Kidney tubule cell (primary cell): ENCODE results near the gene ARTN.

Source experiments
- DNase-seq: peaks from one replicate; pipeline ENCODE4 v3.0.0-alpha.2; 2018; ENCODE audit warnings: low spot score

The ARTN gene

DNA sequence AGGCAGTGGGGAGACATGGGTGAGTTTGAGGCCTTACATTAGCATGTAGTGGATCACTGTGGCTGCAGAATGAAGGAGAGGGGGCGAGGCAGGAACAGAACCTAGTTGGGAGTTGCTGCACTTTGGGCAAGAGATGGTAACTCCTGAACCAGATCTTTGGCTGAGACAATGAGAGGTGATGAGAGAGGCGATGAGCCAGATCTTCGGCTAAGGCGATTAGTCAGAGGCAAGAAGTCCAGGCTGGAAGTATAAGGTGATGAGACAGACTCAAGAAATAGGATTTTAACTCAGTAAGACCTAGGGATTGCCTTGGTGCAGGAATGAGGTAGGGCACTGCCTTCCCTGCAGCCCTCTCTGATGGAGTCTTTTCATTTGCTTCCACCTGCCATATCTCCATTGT lies 9.1 kb upstream of the ARTN start:
- peak; percentile 60 for DNase-seq

DNA sequence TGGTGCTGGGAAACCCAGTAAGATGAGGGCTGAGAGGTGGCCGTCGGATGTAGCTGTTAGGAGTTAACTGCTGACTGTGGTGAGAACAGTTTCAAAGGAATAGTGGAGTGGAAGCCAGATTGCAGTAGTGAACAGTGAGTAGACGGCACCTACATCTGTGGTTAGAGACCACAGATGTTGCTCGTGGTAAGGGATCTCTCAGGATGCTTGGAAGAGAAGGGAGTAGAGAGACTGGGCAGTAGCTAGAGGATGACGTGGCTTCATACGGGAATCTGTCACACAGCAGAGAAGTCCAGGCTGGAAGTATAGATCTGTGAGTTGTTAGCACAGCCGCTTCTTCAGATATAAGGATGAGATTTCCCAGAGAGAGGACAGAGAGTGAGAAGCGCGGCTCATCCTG lies 7.8 kb upstream of the ARTN start:
- DNase-seq = no peak

DNA sequence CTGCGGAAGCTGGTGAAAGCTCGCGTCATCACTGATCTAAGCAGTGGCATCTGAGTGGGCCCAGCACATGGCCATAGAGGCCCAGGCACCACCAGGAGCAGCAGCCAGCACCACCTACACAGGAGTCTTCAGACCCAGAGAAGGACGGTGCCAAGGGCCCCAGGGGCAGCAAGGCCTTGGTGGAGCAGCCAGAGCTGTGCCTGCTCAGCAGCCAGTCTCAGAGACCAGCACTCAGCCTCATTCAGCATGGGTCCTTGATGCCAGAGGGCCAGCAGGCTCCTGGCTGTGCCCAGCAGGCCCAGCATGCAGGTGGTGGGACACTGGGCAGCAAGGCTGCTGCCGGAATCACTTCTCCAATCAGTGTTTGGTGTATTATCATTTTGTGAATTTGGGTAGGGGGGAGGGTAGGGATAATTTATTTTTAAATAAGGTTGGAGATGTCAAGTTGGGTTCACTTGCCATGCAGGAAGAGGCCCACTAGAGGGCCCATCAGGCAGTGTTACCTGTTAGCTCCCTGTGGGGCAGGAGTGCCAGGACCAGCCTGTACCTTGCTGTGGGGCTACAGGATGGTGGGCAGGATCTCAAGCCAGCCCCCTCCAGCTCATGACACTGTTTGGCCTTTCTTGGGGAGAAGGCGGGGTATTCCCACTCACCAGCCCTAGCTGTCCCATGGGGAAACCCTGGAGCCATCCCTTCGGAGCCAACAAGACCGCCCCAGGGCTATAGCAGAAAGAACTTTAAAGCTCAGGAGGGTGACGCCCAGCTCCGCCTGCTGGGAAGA lies 3.2 kb upstream of the ARTN start:
- no peak for DNase-seq

DNA sequence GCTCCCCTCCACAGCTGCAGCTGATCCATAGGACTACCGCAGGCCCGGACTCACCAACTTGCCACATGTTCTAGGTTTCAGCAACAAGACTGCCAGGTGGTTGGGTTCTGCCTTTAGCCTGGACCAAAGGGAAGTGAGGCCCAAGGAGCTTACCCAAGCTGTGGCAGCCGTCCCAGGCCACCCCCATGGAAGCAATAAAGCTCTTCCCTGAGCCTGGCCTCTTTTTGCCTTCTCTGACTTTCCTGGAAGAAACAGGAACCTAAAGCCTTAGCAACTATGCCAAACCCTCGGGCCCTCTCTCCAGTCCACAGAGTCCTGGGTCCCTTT lies 2.7 kb upstream of the ARTN start:
- DNase-seq = no peak

DNA sequence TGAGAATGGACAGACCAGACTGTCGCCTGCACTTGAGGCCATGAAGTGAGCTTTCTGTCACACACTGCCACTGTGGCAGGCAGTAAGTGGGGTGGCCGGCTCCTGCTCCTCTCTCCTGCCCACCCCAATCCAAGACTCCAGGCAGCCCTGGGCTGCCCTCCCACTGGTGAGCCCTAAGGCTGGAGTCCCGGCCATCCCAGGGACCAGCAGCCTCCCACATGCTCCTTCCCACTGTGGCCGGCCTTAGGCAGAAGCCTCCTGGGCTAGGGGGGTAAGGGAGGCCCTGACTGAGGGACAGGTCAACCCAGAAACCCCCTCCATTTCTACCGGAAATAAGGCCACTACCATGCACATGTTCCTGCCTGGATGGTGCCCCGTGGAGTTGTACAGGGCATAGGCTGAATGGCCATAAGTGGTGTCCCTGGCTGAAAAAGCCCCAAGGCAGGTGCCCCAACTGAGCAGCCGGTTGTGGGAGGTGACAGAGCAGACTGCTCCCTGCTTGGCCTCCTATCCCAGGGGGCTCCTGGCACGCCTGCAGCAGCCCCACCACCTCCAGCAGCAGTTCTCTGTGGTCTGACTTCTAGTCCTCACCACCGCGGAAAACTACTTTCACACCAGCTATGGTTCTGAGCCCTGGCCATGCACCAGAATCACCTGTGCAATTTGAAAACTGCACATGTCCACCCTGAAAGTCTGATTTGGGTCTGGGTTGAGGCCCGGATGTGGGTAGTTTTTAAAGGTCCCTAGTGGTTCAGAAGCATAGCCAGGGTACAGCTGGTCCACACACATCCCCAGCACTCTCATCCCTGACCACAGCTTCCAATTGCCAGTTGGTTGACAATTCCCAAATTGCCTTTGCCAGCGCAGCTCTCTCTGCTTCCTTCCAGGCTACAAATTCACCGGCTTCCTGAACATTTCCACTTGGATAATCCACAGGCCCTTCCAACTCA lies 1.6 kb upstream of the ARTN start:
- no peak for DNase-seq

DNA sequence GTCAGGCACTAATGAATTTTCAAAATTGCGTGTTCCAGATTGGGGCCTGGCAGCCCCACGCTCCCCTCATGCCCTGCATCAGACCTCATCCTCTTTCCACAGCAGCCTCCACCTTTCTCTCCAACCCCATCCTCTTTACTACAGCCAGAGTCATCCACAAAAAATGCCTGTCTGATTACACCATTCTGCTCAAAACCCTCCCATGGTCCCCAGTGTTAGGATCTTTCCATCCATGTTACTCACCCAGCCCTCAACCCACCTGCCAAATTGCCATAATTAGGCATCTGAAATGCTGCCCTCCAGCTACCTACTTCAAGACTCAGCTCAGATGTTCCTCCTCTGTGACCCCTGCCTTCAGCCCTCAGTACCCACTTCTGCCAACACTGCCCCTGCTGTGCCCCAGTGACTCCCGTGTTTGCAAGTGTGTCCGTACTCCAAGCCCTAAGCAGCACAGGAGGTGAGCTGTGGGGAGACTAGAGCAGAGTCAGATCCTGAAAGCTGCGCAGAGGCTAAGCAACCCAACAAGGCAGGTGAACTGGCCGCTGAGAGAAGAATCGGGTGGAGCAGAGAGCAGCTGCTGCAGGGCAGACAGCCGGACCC lies 715 bp upstream of the ARTN start:
- DNase-seq = peak; percentile 59

DNA sequence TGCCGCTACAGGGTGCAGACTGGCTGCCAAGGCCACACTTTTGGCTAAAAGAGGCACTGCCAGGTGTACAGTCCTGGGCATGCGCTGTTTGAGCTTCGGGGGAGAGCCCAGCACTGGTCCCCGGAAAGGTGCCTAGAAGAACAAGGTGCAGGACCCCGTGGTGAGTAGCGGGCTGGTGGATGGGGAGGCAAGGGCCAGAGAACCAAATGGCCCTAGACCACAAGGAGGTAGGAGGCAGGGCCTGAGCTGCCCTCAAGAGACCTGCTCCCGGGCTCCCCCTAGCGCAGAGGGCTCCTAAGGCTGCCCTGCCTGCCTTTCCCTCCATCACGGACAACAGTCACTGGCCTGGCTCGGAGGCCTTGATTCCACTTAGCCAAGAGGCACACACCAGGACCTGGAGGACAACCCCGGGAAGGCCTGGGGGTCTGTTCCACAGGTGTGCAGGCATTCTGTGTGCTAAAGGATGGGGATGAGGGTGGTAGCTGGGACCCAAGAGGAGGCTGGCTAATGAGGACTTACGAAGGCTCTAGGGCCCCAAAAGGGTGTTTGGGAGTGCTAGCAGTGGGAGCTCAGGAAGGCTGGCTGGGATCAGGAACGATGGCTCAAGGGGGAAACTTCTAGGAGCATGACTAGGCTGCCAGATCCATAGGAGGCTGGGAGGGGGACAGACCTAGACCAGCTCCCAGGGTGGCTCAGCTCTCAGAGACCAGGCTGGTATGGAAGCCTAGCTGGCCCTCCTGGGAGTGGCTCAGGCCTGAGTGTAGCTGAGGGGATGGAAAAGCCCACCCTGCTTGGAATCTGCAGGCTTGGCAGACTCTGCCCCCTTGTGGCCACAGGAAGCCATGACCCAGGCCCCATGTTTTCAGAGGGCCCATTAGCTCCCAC lies 742 bp downstream of the ARTN start:
- peak; percentile 63 for DNase-seq

DNA sequence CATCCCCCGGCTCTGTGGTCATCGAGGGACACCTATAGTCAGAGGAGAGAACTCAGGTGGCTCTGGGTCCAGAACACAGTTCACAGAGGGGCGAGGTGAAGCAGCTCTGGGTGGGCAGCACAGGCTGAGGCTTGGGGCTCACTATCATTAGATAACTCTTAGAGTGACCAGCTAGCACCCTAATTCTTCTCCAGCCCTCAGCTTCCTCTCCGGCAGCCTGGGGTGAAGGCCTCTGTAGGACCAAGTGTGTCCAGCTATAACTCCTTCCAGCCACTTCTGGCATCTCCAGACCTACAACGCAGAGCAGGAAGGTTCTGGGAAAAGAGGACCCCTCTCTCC lies 1.4 kb downstream of the ARTN start:
- DNase-seq = no peak

DNA sequence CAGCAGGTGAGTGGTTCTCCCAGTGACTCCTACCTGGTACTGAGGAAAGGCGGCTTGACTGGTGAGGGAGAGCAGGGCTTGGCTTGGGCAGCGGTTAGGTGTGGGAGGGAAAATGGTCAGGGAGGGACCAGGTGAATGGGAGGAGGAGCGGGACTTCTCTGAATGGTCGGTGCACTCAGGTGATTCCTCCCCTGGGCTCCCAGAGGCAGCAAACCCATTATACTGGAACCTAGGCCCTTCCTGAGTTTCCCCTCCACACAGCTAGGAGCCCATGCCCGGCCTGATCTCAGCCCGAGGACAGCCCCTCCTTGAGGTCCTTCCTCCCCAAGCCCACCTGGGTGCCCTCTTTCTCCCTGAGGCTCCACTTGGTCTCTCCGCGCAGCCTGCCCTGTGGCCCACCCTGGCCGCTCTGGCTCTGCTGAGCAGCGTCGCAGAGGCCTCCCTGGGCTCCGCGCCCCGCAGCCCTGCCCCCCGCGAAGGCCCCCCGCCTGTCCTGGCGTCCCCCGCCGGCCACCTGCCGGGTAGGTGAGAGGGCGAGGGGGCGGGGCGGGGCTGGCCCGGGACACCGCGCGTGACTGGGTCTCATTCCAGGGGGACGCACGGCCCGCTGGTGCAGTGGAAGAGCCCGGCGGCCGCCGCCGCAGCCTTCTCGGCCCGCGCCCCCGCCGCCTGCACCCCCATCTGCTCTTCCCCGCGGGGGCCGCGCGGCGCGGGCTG lies 2.3 kb downstream of the ARTN start:
- DNase-seq = peak; percentile 78

DNA sequence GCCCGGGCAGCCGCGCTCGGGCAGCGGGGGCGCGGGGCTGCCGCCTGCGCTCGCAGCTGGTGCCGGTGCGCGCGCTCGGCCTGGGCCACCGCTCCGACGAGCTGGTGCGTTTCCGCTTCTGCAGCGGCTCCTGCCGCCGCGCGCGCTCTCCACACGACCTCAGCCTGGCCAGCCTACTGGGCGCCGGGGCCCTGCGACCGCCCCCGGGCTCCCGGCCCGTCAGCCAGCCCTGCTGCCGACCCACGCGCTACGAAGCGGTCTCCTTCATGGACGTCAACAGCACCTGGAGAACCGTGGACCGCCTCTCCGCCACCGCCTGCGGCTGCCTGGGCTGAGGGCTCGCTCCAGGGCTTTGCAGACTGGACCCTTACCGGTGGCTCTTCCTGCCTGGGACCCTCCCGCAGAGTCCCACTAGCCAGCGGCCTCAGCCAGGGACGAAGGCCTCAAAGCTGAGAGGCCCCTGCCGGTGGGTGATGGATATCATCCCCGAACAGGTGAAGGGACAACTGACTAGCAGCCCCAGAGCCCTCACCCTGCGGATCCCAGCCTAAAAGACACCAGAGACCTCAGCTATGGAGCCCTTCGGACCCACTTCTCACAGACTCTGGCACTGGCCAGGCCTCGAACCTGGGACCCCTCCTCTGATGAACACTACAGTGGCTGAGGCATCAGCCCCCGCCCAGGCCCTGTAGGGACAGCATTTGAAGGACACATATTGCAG lies 3.0 kb downstream of the ARTN start:
- peak; percentile 52 for DNase-seq

DNA sequence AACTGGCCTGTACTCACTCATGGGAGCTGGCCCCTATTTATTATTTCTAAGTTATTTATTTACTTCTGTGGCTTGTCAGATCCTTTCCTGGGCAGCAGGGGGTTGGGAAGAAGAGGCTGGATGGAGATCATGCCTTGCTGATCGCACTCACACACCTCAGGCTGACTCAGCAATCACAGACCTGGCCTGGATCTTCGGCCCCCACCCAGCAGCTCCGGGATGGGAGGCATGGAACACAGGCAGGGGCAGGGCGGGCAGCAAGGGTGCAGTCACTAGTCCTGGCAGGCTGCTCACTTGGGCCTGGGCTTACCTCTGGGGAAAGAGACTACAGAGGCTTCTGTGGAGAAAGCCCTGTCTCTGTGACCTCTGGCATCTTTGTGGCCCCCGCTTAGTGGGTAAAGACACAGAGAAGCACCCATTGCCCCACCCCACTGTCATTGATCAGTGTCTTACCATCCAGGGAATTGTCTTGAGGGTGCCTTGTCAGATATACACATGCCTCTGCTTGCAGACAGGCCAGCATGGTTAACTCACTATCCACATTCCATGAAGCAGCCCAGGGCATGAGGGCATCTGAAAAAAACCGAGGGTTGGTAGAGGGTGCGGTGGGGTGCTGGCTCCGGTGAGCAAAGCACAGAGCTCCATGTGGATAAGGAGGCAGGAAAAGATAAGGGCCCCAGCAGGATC lies 3.7 kb downstream of the ARTN start:
- DNase-seq = peak; percentile 95

DNA sequence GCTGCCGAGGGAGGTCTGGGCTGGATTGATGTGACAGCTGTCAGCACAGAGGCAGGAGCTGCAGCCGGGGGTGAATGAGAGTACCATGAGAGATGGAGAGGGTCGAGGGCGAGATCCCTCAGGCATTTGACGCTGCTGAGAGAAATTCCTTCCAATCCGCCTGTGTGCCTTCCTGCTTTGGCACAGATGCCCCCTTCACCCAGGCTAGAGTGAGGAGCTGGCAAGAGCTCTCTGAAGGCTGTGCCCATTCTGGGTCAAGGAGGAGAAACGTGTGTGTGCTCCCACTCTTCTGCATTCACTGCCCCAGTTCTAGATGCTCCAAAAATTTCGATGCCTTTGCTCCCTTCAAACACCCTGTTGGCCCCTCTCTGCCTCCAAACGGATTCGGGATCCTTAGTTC lies 4.8 kb downstream of the ARTN start:
- no peak for DNase-seq

DNA sequence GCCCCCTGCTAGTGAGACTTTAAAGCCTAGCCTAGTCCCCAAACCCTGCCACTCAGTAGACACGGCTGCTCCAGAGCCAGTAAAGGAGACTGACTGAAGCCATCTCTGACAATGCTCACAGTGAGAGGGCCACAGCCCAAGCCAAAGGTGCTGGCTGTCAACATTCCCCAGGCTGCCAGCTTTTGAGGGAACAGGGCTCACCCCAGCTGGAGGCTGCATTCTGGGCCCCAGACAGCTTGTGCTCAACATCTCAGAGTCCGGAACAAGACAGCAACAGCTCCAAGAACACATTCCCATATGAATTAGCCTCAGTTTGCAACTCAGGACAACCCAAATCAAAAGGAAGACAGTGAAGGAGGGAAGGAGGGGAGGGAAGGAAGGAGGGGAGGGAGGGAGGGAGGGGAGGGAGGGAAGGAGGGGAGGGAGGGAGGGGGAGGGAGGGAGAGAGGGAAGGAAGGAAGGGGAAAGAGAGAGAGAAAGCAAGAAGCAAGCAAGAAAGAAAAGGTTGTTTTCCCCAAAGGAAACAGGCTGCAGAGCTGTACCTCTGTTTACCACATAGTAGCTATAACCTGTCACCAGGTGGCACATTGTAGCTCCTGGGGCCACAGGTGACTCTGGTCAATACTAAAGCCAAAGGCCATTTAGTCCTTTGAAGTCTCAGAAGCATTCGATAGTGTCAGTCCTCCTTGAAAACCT lies 5.4 kb downstream of the ARTN start:
- DNase-seq = no peak

DNA sequence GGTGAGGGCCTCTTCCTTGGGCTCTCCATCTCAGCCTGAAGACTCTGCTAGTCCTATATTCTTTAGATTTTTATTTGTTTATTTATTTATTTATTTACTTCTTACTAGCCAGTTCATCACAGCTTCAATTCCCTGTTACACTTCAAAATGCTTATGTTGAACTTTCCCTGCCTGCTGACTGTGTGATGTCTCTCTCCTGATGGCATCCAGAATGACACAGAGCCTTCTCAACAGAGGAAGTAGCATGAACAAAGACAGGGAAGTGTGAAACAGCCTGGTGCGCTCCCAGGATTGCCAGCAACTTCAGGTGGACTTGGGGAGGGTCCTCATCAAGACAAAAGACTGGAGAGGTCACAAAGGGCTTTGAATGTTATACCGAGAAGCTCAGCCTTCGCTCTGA lies 8.8 kb downstream of the ARTN start:
- no peak for DNase-seq

DNA sequence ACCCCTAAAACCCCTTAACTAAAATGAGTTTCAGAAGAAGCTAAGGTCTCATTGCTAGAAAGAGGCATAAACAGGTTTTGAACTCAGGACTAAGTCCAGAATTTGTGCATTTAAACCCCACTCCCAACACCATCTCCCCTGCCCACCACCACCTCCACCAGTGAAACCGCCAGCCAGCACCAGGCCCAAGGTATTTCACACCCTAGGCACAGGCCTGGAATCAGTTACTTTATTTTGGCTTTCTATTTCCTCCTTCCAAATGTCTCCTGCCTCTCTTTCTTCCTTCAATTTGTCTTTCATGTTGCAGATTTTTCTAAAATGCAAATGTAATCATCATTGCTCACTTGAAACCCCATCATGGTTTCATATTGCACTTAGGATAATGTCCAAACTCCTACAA lies 11.3 kb downstream of the ARTN start:
- DNase-seq = no peak

DNA sequence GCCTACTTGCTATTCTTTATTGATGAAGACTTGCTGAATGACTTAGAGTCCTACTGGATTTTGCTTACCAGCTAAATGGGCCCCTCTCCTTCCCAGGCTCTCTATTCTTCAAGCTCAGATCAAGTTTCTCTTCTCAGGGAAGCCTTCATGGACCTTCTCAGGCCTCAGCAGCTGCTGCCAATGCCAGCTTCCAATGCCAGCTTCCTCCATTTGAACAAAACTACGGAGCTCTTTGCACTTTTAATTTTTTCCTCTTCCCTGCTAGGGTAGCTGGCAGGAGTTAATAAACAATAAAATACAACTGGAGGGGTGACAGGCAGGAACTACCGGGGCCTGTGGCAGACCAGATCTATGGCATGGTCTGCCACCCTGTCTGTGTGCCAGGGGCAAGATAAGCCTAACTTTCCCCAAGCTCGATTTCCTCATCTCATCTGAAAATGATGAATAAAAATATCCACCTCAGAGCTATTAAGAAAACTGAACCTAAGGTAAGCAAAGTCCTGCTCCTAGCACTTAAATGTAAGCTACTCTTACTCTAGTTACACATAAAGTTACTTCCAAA lies 12.2 kb downstream of the ARTN start:
- DNase-seq = no peak

DNA sequence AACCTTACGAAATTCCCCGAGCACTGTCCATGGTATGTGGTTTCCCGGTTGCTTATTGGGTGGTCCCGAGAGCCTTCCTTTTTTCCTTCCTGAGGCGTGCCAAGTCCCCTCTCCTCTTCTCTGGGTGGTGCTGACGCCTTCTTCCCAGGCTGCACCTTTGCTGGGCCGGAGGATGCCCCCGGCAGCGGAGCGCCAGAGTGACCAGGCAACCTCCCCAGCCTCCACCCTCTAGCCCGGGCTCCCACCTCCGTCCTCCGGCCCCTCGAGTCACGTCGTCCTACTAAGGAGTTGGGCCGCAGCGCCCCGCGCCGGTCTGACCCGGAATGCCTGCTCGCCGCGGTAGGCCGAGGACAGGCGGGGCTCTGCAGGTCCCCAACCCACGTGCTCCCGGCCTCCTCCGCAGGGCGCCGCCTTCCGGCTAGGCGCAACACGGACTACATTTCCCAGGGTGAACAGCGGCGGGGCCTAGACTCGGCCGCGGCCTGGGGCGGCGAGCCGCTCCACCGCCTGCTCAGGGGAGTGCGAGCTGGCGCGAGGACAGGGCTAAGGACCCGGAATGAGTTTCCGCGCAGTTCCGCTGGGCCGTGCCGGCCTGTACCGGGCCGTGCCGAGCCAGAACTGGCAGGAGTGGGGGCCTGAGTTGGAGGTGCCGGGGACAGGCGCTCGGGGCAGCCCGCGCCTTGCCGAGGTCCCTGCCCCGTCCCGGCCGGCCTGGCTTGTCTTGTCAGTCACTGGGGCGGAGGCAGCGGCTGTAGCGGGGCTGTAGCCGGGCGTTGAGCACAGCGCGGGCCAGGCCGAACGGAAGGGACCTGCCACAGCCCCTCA lies 12.8 kb downstream of the ARTN start, which contains the start of gene IPO13:
Gene IPO13 (plus strand): TSS at position 715 of the 825 bp plus-strand sequence. CDS start 651 bp downstream, outside the sequence.
- DNase-seq = peak; percentile 97
